C4-2B (cell line): Measurements from ENCODE around the gene PSTPIP1.

Source experiments
- ZFX ChIP-seq: fragments of 450-650 bp; IDR thresholded peaks from 2 replicates; pipeline ENCODE4 v1.6.1; 2017
- TF ChIP-seq, protein P1 (sequence below): fragments of 450-650 bp; conservative IDR thresholded peaks from 2 replicates; pipeline ENCODE4 v1.5.1; 2017; ENCODE audit warnings: mild to moderate bottlenecking

GRCh38 chr15:76951220-76951619 is 43.7 kb upstream of the PSTPIP1 start:
- TF ChIP-seq, protein P1, sequence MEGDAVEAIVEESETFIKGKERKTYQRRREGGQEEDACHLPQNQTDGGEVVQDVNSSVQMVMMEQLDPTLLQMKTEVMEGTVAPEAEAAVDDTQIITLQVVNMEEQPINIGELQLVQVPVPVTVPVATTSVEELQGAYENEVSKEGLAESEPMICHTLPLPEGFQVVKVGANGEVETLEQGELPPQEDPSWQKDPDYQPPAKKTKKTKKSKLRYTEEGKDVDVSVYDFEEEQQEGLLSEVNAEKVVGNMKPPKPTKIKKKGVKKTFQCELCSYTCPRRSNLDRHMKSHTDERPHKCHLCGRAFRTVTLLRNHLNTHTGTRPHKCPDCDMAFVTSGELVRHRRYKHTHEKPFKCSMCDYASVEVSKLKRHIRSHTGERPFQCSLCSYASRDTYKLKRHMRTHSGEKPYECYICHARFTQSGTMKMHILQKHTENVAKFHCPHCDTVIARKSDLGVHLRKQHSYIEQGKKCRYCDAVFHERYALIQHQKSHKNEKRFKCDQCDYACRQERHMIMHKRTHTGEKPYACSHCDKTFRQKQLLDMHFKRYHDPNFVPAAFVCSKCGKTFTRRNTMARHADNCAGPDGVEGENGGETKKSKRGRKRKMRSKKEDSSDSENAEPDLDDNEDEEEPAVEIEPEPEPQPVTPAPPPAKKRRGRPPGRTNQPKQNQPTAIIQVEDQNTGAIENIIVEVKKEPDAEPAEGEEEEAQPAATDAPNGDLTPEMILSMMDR = no peak
- TF ChIP-seq ZFX = no peak
